H9 (cell line): ENCODE results near the gene RERE. TPM values are rescaled to one million over a fixed set of nuclear protein-coding genes. Genes with fewer than 3 reads are reported as not detected.
A peak's percentile ranks its signal among the peaks of the same experiment; 100 is the strongest.

ENCODE experiments used
- DNase-seq: peaks from one replicate; pipeline ENCODE4 v3.0.0-alpha.2; 2017
- H2AFZ ChIP-seq: one replicate; pipeline ENCODE4 v1.6.1; 2013; ENCODE audit warnings: mild to moderate bottlenecking, low read length, control low read depth, moderate library complexity
- H2AK5ac ChIP-seq: 2 replicates; pipeline ENCODE4 v1.6.1; 2013; ENCODE audit warnings: low read length, control low read depth, mixed read lengths; ENCODE audit not compliant: insufficient read length
- H2BK120ac ChIP-seq: one replicate; pipeline ENCODE4 v1.6.1; 2013; ENCODE audit warnings: low read depth, mild to moderate bottlenecking, low read length, control low read depth, inconsistent platforms; ENCODE audit not compliant: poor library complexity, severe bottlenecking
- H2BK12ac ChIP-seq: 2 replicates; pipeline ENCODE4 v1.6.1; 2013; ENCODE audit warnings: low read length, control low read depth, mixed read lengths, low read depth; ENCODE audit not compliant: insufficient read length
- H2BK15ac ChIP-seq: 2 replicates; pipeline ENCODE4 v1.6.1; 2013; ENCODE audit warnings: low read depth, low read length, control low read depth
- H2BK20ac ChIP-seq: one replicate; pipeline ENCODE4 v1.6.1; 2013; ENCODE audit warnings: low read depth, mild to moderate bottlenecking, low read length, control low read depth, inconsistent platforms; ENCODE audit not compliant: poor library complexity, severe bottlenecking
- H2BK5ac ChIP-seq: 2 replicates; pipeline ENCODE4 v1.6.1; 2013; ENCODE audit warnings: low read length, control low read depth, mixed read lengths; ENCODE audit not compliant: insufficient read length
- H3K14ac ChIP-seq: 2 replicates; pipeline ENCODE4 v1.6.1; 2013; ENCODE audit warnings: low read length, control low read depth; ENCODE audit not compliant: insufficient read depth
- H3K18ac ChIP-seq: 2 replicates; pipeline ENCODE4 v1.6.1; 2013; ENCODE audit warnings: low read depth, mild to moderate bottlenecking, mixed read lengths, low read length, control low read depth; ENCODE audit not compliant: insufficient read length
- H3K23ac ChIP-seq: 2 replicates; pipeline ENCODE4 v1.6.1; 2013; ENCODE audit warnings: low read length, control low read depth, mixed read lengths, low read depth; ENCODE audit not compliant: insufficient read length
- H3K23me2 ChIP-seq: 2 replicates; pipeline ENCODE4 v1.6.1; 2013; ENCODE audit warnings: low read depth, mild to moderate bottlenecking, mixed read lengths, low read length, control low read depth; ENCODE audit not compliant: insufficient read length, poor library complexity, severe bottlenecking
- H3K27ac ChIP-seq: 2 replicates; pipeline ENCODE4 v1.5.1; 2013; ENCODE audit warnings: low read length, control low read depth, mixed read lengths, low read depth; ENCODE audit not compliant: insufficient read length
- H3K27me3 ChIP-seq: 2 replicates; pipeline ENCODE4 v1.6.1; 2013; ENCODE audit warnings: low read length, control low read depth, inconsistent platforms; ENCODE audit not compliant: insufficient read depth
- H3K4ac ChIP-seq: 2 replicates; pipeline ENCODE4 v1.6.1; 2013; ENCODE audit warnings: low read depth, mild to moderate bottlenecking, control low read depth, inconsistent platforms, low read length, moderate library complexity
- H3K4me1 ChIP-seq: 2 replicates; pipeline ENCODE4 v1.6.1; 2013; ENCODE audit warnings: low read length, control low read depth, inconsistent platforms; ENCODE audit not compliant: insufficient read depth
- H3K4me2 ChIP-seq: 2 replicates; pipeline ENCODE4 v1.6.1; 2013; ENCODE audit warnings: low read length, control low read depth, mixed read lengths; ENCODE audit not compliant: insufficient read length, insufficient read depth
- H3K56ac ChIP-seq: 2 replicates; pipeline ENCODE4 v1.6.1; 2013; ENCODE audit warnings: low read depth, mild to moderate bottlenecking, mixed read lengths, low read length, control low read depth; ENCODE audit not compliant: insufficient read length
- H3K79me1 ChIP-seq: 2 replicates; pipeline ENCODE4 v1.6.1; 2013; ENCODE audit warnings: low read depth, mild to moderate bottlenecking, moderate library complexity, low read length, control low read depth, inconsistent platforms; ENCODE audit not compliant: insufficient read depth, poor library complexity, severe bottlenecking
- H3K79me2 ChIP-seq: 2 replicates; pipeline ENCODE4 v1.6.1; 2013; ENCODE audit warnings: low read length, control low read depth, inconsistent platforms; ENCODE audit not compliant: insufficient read depth
- H3K9ac ChIP-seq: 2 replicates; pipeline ENCODE4 v1.6.1; 2013; ENCODE audit warnings: low read length, control low read depth, mixed read lengths; ENCODE audit not compliant: insufficient read length; ENCODE audit errors: extremely low read depth
- H3K9me3 ChIP-seq: one replicate; pipeline ENCODE4 v1.6.1; 2013; ENCODE audit warnings: low read depth, low read length, inconsistent platforms; ENCODE audit not compliant: control insufficient read depth
- H3T11ph ChIP-seq: one replicate; pipeline ENCODE4 v1.6.1; 2013; ENCODE audit warnings: mild to moderate bottlenecking, low read length, control low read depth, inconsistent platforms
- H4K20me1 ChIP-seq: one replicate; pipeline ENCODE4 v1.6.1; 2013; ENCODE audit not compliant: control insufficient read depth, insufficient read length, insufficient read depth
- H4K5ac ChIP-seq: 2 replicates; pipeline ENCODE4 v1.6.1; 2013; ENCODE audit warnings: low read depth, mild to moderate bottlenecking, mixed read lengths, low read length, control low read depth; ENCODE audit not compliant: insufficient read length
- H4K8ac ChIP-seq: replicated peaks from 2 replicates; pipeline ENCODE4 v1.6.1; 2013; ENCODE audit warnings: low read length, control low read depth, mixed read lengths, low read depth; ENCODE audit not compliant: insufficient read length
- H4K91ac ChIP-seq: 2 replicates; pipeline ENCODE4 v1.6.1; 2013; ENCODE audit warnings: low read depth, mild to moderate bottlenecking, moderate library complexity, mixed read lengths, low read length, control low read depth; ENCODE audit not compliant: insufficient read length
- H3K27ac Mint-ChIP-seq, 3 experiments: 2 replicates in 2 of 3; 3 replicates in 1 of 3; pipeline ENCODE4 v1.8.0; 2020 to 2021; ENCODE audit warnings: mixed read lengths in 3 of 3, mild to moderate bottlenecking in 1 of 3, moderate library complexity in 1 of 3
- H3K27me3 Mint-ChIP-seq: 2 replicates; pipeline ENCODE4 v1.8.0; 2021; ENCODE audit warnings: low read depth, mild to moderate bottlenecking, moderate library complexity, mixed read lengths
- H3K36me3 Mint-ChIP-seq, 3 experiments: 2 replicates in 2 of 3; 3 replicates in 1 of 3; pipeline ENCODE4 v1.8.0; 2020 to 2021; ENCODE audit warnings: low read depth in 3 of 3, mixed read lengths in 3 of 3; ENCODE audit not compliant: insufficient read depth in 1 of 3
- H3K4me1 Mint-ChIP-seq, 2 experiments: 2 replicates each; pipeline ENCODE4 v1.8.0; 2020; ENCODE audit warnings: mixed read lengths in 2 of 2
- H3K4me3 Mint-ChIP-seq, 2 experiments: 2 replicates in 1 of 2; 3 replicates in 1 of 2; pipeline ENCODE4 v1.8.0; 2020 to 2021; ENCODE audit warnings: mild to moderate bottlenecking in 2 of 2, mixed read lengths in 2 of 2, moderate library complexity in 1 of 2
- H3K9me3 Mint-ChIP-seq, 2 experiments: 2 replicates in 1 of 2; 3 replicates in 1 of 2; pipeline ENCODE4 v1.8.0; 2020; ENCODE audit warnings: mild to moderate bottlenecking in 2 of 2, mixed read lengths in 2 of 2, moderate library complexity in 1 of 2
- WGBS: extraction: QIAGEN DNeasy Blood & Tissue Kit; methylation state at CpG from one replicate; pipeline ENCODE4 v1.1.7; 2013; ENCODE audit warnings: missing lambda C conversion rate, low lambda C conversion rate, mixed read lengths; ENCODE audit not compliant: insufficient read length; ENCODE audit errors: extremely low coverage; 5-methylcytosine and 5-hydroxymethylcytosine counted together
- total RNA-seq: library from RNA; stranded (reverse); gene quantifications from 2 replicates; pipeline ENCODE4 v1.2.1, GENCODE V29; 2021
- TF ChIP-seq, protein P1 (sequence below): fragments of 200-600 bp; sonication (generic); conservative IDR thresholded peaks from 3 replicates; pipeline ENCODE4 v1.8.0; 2021; ENCODE audit warnings: antibody characterized with exemption, mild to moderate bottlenecking

RERE gene
- total RNA-seq, 1 experiment from 2014 or later: 103 TPM

DNA sequence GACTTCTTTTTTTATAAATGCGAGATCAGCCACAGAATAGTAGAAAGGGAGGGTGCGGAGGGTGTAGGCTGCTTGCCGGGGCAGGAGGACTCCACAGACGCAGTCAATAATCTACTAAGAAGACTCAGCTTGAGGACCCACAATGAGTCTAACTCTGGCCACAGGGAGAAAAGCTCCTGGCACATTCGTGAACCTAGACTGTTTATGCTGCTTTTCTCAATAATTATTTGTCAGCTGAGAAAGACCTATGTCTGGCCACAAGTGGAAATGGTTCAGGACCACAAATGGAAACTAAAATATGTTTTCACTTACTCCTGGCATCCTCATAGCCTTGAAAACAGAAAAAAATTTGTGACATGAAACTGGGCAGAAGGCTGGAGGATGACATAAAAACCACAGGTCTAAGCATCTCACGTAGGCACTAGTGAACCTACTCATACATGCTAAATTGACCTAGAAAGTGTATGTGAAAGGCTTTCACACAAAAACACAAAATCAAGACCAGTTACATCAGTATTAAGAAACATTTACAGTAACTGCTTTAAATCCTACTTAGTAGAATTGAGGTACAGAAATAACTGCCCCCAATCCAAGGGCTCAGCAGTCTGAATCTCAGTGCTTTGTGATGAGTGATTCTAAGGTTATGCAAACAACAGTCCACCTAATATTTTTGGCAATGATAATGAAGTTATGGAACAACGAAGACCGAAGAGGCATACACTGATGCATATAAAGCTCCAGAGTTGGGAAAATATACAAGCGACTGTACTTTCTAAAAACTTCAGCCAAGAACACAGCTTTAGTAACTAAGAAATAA lies 340.1 kb downstream of the RERE start:
- H3K23me2 ChIP-seq: no peaks in the 10 kb centered on the region
- no peak overlapping the region for H2BK12ac ChIP-seq
- no peak overlapping the region for H4K91ac ChIP-seq
- no CpG with 5 or more reads among the region's 9 CpGs for whole genome bisulfite sequencing
- Mint-ChIP-seq H3K4me3 (no peak overlapping the region), H3K36me3 (no peaks in the 10 kb centered on the region; a peak in 1 of 7 replicates), H3K4me1 (peaks cover 48 to 57% of the 10 kb centered on the region in 2 experiments), H3K9me3 (no peaks in the 10 kb centered on the region), H3K27ac (peak overlapping the region in 2 of 3 experiments; percentile 9 to 88; a peak in 4 of 7 replicates), H3K27me3 (peaks cover 1% of the 10 kb centered on the region; the same call in 1 of the 2 replicates)
- no peak overlapping the region for H3K14ac ChIP-seq
- no peak overlapping the region for H2BK120ac ChIP-seq
- H4K5ac ChIP-seq: no peak overlapping the region
- no peak overlapping the region for H4K8ac ChIP-seq
- H3K9ac ChIP-seq: no peak overlapping the region
- no peak overlapping the region for H2BK20ac ChIP-seq
- H3K4ac ChIP-seq: no peak overlapping the region
- H2BK5ac ChIP-seq: no peak overlapping the region
- H2BK15ac ChIP-seq: no peak overlapping the region
- no peak overlapping the region for H3K27ac ChIP-seq
- H3K56ac ChIP-seq: no peak overlapping the region
- H3K23ac ChIP-seq: no peak overlapping the region
- no peaks in the 10 kb centered on the region for H3K79me2 ChIP-seq
- H3K79me1 ChIP-seq: peaks cover 6% of the 10 kb centered on the region
- no peaks in the 10 kb centered on the region for H3K9me3 ChIP-seq
- H3K4me1 ChIP-seq: peaks cover 7% of the 10 kb centered on the region
- no peak overlapping the region for H3K18ac ChIP-seq
- no peak for DNase-seq
- H3K27me3 ChIP-seq: no peaks in the 10 kb centered on the region
- H2AFZ ChIP-seq: no peak overlapping the region
- TF ChIP-seq, protein P1, sequence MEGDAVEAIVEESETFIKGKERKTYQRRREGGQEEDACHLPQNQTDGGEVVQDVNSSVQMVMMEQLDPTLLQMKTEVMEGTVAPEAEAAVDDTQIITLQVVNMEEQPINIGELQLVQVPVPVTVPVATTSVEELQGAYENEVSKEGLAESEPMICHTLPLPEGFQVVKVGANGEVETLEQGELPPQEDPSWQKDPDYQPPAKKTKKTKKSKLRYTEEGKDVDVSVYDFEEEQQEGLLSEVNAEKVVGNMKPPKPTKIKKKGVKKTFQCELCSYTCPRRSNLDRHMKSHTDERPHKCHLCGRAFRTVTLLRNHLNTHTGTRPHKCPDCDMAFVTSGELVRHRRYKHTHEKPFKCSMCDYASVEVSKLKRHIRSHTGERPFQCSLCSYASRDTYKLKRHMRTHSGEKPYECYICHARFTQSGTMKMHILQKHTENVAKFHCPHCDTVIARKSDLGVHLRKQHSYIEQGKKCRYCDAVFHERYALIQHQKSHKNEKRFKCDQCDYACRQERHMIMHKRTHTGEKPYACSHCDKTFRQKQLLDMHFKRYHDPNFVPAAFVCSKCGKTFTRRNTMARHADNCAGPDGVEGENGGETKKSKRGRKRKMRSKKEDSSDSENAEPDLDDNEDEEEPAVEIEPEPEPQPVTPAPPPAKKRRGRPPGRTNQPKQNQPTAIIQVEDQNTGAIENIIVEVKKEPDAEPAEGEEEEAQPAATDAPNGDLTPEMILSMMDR: no peak
- no peak overlapping the region for H3T11ph ChIP-seq
- no peak overlapping the region for H2AK5ac ChIP-seq
- no peaks in the 10 kb centered on the region for H4K20me1 ChIP-seq
- no peak overlapping the region for H3K4me2 ChIP-seq
